Type B pancreatic cell (in vitro differentiated cells): ENCODE results near the gene SPDYE16. TPM values are rescaled to one million over a fixed set of nuclear protein-coding genes. Genes with fewer than 3 reads are reported as not detected.
"Not testable (repeated sequence)": the region's sequence is repeated elsewhere in the genome, so short reads cannot be mapped to it uniquely, and the experiment has no call there.

Source experiments
- DNase-seq: peaks from one replicate; pipeline ENCODE4 v3.0.0; 2021; ENCODE audit warnings: mixed read lengths; ENCODE audit not compliant: unreplicated experiment; ENCODE audit errors: extremely low spot score
- H3K27ac Mint-ChIP-seq: 2 replicates; pipeline ENCODE4 v1.8.0; 2021; ENCODE audit warnings: mild to moderate bottlenecking, mixed read lengths
- H3K27me3 Mint-ChIP-seq: 2 replicates; pipeline ENCODE4 v1.8.0; 2021; ENCODE audit warnings: mixed read lengths
- H3K36me3 Mint-ChIP-seq: 2 replicates; pipeline ENCODE4 v1.8.0; 2021; ENCODE audit warnings: mixed read lengths
- H3K4me1 Mint-ChIP-seq: one replicate; pipeline ENCODE4 v1.8.0; 2021; ENCODE audit warnings: mixed read lengths; ENCODE audit not compliant: unreplicated experiment
- H3K4me3 Mint-ChIP-seq: 2 replicates; pipeline ENCODE4 v1.8.0; 2021; ENCODE audit warnings: mild to moderate bottlenecking, mixed read lengths
- H3K9me3 Mint-ChIP-seq: 2 replicates; pipeline ENCODE4 v1.8.0; 2021; ENCODE audit warnings: mixed read lengths
- total RNA-seq: library from RNA; stranded (reverse); gene quantifications from 2 replicates; pipeline ENCODE4 v1.2.1, GENCODE V29; 2021; ENCODE audit warnings: low replicate concordance

The SPDYE16 gene
- total RNA-seq, 1 donor from 2014 or later, result 0.51 TPM

- H3K27ac Mint-ChIP-seq, H3K9me3 Mint-ChIP-seq, H3K4me1 Mint-ChIP-seq, H3K36me3 Mint-ChIP-seq, H3K4me3 Mint-ChIP-seq, H3K27me3 Mint-ChIP-seq: not testable (repeated sequence)
- DNase-seq, result peak; percentile 49
Observed at GRCh38 chr7:76502224-76502623, 40.9 kb downstream of the SPDYE16 start.

GRCh38 chr7:76499924-76500241 is 43.2 kb downstream of the SPDYE16 start:
- H3K4me1 Mint-ChIP-seq, H3K27me3 Mint-ChIP-seq, H3K9me3 Mint-ChIP-seq, DNase-seq, H3K27ac Mint-ChIP-seq, H3K4me3 Mint-ChIP-seq, H3K36me3 Mint-ChIP-seq: not testable (repeated sequence)

GRCh38 chr7:76499201-76499923 is 43.7 kb downstream of the SPDYE16 start:
- H3K4me3 Mint-ChIP-seq, H3K9me3 Mint-ChIP-seq, H3K4me1 Mint-ChIP-seq, H3K27me3 Mint-ChIP-seq, H3K27ac Mint-ChIP-seq, DNase-seq, H3K36me3 Mint-ChIP-seq: not testable (repeated sequence)

- not testable (repeated sequence) for H3K4me3 Mint-ChIP-seq, DNase-seq, H3K4me1 Mint-ChIP-seq, H3K9me3 Mint-ChIP-seq, H3K27me3 Mint-ChIP-seq, H3K27ac Mint-ChIP-seq, H3K36me3 Mint-ChIP-seq
Observed at GRCh38 chr7:76498583-76499200, 44.4 kb downstream of the SPDYE16 start.

- H3K36me3 Mint-ChIP-seq, H3K9me3 Mint-ChIP-seq, H3K27me3 Mint-ChIP-seq, DNase-seq, H3K27ac Mint-ChIP-seq, H3K4me3 Mint-ChIP-seq, H3K4me1 Mint-ChIP-seq: not testable (repeated sequence)
Observed at GRCh38 chr7:76497918-76498582, 45.0 kb downstream of the SPDYE16 start.

GRCh38 chr7:76495717-76496116 is 47.4 kb downstream of the SPDYE16 start:
- not testable (repeated sequence) for H3K27me3 Mint-ChIP-seq, H3K4me3 Mint-ChIP-seq, H3K4me1 Mint-ChIP-seq, H3K9me3 Mint-ChIP-seq, H3K36me3 Mint-ChIP-seq, H3K27ac Mint-ChIP-seq, DNase-seq

- not testable (repeated sequence) for H3K9me3 Mint-ChIP-seq, H3K36me3 Mint-ChIP-seq, H3K27ac Mint-ChIP-seq, H3K27me3 Mint-ChIP-seq, H3K4me1 Mint-ChIP-seq, H3K4me3 Mint-ChIP-seq
- peak; percentile 6 for DNase-seq
Observed at GRCh38 chr7:76492139-76492538, 51.0 kb downstream of the SPDYE16 start.

GRCh38 chr7:76487969-76488368 is 55.1 kb downstream of the SPDYE16 start:
- H3K9me3 Mint-ChIP-seq, H3K4me3 Mint-ChIP-seq, DNase-seq, H3K4me1 Mint-ChIP-seq, H3K27ac Mint-ChIP-seq, H3K36me3 Mint-ChIP-seq, H3K27me3 Mint-ChIP-seq: not testable (repeated sequence)

- H3K36me3 Mint-ChIP-seq, H3K27ac Mint-ChIP-seq, H3K4me1 Mint-ChIP-seq, DNase-seq, H3K27me3 Mint-ChIP-seq, H3K4me3 Mint-ChIP-seq, H3K9me3 Mint-ChIP-seq: not testable (repeated sequence)
Observed at GRCh38 chr7:76486618-76487017, 56.5 kb downstream of the SPDYE16 start.

- not testable (repeated sequence) for DNase-seq, H3K4me1 Mint-ChIP-seq, H3K4me3 Mint-ChIP-seq, H3K27me3 Mint-ChIP-seq, H3K9me3 Mint-ChIP-seq, H3K27ac Mint-ChIP-seq, H3K36me3 Mint-ChIP-seq
Observed at GRCh38 chr7:76485822-76486610, 57.1 kb downstream of the SPDYE16 start.

GRCh38 chr7:76484456-76484855 is 58.6 kb downstream of the SPDYE16 start:
- not testable (repeated sequence) for H3K27ac Mint-ChIP-seq, H3K36me3 Mint-ChIP-seq, H3K9me3 Mint-ChIP-seq, DNase-seq, H3K4me3 Mint-ChIP-seq, H3K4me1 Mint-ChIP-seq, H3K27me3 Mint-ChIP-seq

GRCh38 chr7:76483081-76483480 is 60.0 kb downstream of the SPDYE16 start:
- not testable (repeated sequence) for DNase-seq, H3K4me1 Mint-ChIP-seq, H3K9me3 Mint-ChIP-seq, H3K36me3 Mint-ChIP-seq, H3K27me3 Mint-ChIP-seq, H3K4me3 Mint-ChIP-seq, H3K27ac Mint-ChIP-seq

GRCh38 chr7:76482660-76483059 is 60.4 kb downstream of the SPDYE16 start:
- not testable (repeated sequence) for H3K4me1 Mint-ChIP-seq, H3K4me3 Mint-ChIP-seq, DNase-seq, H3K27ac Mint-ChIP-seq, H3K27me3 Mint-ChIP-seq, H3K9me3 Mint-ChIP-seq, H3K36me3 Mint-ChIP-seq
